Endodermal cell (in vitro differentiated cells): ENCODE data around the gene LDLRAD4. TPM values are rescaled to one million over a fixed set of nuclear protein-coding genes. Genes with fewer than 3 reads are reported as not detected.

Source experiments
- DNase-seq: peaks from one replicate; pipeline ENCODE4 v3.0.0-alpha.2; 2017
- H3K27ac ChIP-seq: 2 replicates; pipeline ENCODE4 v1.5.1; 2013; ENCODE audit warnings: mild to moderate bottlenecking, low read depth, low read length, moderate library complexity
- H3K27me3 ChIP-seq: 2 replicates; pipeline ENCODE4 v1.6.1; 2013; ENCODE audit warnings: mild to moderate bottlenecking, low read length, moderate library complexity; ENCODE audit not compliant: insufficient read depth, control insufficient read depth, poor library complexity, severe bottlenecking
- H3K36me3 ChIP-seq: 2 replicates; pipeline ENCODE4 v1.7.0; 2013; ENCODE audit warnings: mild to moderate bottlenecking, low read length, moderate library complexity; ENCODE audit not compliant: control insufficient read depth, insufficient read depth
- H3K4me1 ChIP-seq: one replicate; pipeline ENCODE4 v1.7.0; 2013; ENCODE audit warnings: low read length; ENCODE audit not compliant: control insufficient read depth, insufficient read depth
- H3K4me3 ChIP-seq: 2 replicates; pipeline ENCODE4 v1.5.1; 2013; ENCODE audit warnings: mild to moderate bottlenecking, low read length, moderate library complexity
- H3K9ac ChIP-seq: 2 replicates; pipeline ENCODE4 v1.6.1; 2013; ENCODE audit warnings: mild to moderate bottlenecking, low read length, moderate library complexity; ENCODE audit not compliant: poor library complexity, severe bottlenecking; ENCODE audit errors: extremely low read depth
- H3K9me3 ChIP-seq: 2 replicates; pipeline ENCODE4 v1.6.1; 2013; ENCODE audit warnings: mild to moderate bottlenecking, low read length, moderate library complexity; ENCODE audit not compliant: control insufficient read depth
- H3K27ac Mint-ChIP-seq: 2 replicates; pipeline ENCODE4 v1.8.0; 2020; ENCODE audit warnings: mixed read lengths
- H3K27me3 Mint-ChIP-seq: 2 replicates; pipeline ENCODE4 v1.8.0; 2021; ENCODE audit warnings: mild to moderate bottlenecking, mixed read lengths; ENCODE audit not compliant: insufficient read depth
- H3K36me3 Mint-ChIP-seq: 2 replicates; pipeline ENCODE4 v1.8.0; 2020; ENCODE audit warnings: low read depth, mixed read lengths
- H3K4me1 Mint-ChIP-seq: 2 replicates; pipeline ENCODE4 v1.8.0; 2020; ENCODE audit warnings: mixed read lengths
- H3K4me3 Mint-ChIP-seq: 2 replicates; pipeline ENCODE4 v1.8.0; 2020; ENCODE audit warnings: mild to moderate bottlenecking, moderate library complexity, mixed read lengths
- H3K9me3 Mint-ChIP-seq: 2 replicates; pipeline ENCODE4 v1.8.0; 2020; ENCODE audit warnings: mild to moderate bottlenecking, mixed read lengths
- WGBS, 2 experiments: methylation state at CpG; one replicate each; pipeline versions ENCODE4 v1.1.5 to v1.1.7; 2013; ENCODE audit warnings: missing lambda C conversion rate in 2 of 2, mixed read lengths in 1 of 2; ENCODE audit not compliant: insufficient coverage in 1 of 2, insufficient read length in 1 of 2; 5-methylcytosine and 5-hydroxymethylcytosine counted together
- total RNA-seq, 2 donors: library from RNA; stranded (reverse); fragmentation: NEBNext Ultra II Directional in 1 of 2; extraction: Animal tissue kit (Norgen Biotek cat#: 25700) in 1 of 2; gene quantifications; 2 replicates in 1 of 2; 3 replicates in 1 of 2; pipeline ENCODE4 v1.2.1, GENCODE V29; 2021
- TF ChIP-seq, protein P1 (sequence below): fragments of 200-600 bp; sonication (generic); conservative IDR thresholded peaks from 2 replicates; pipeline ENCODE4 v1.5.0; 2021; ENCODE audit warnings: antibody characterized with exemption, mild to moderate bottlenecking

The LDLRAD4 gene
- total RNA-seq, 2 donors from 2014 or later, result 14.9 to 15.1 TPM

DNA sequence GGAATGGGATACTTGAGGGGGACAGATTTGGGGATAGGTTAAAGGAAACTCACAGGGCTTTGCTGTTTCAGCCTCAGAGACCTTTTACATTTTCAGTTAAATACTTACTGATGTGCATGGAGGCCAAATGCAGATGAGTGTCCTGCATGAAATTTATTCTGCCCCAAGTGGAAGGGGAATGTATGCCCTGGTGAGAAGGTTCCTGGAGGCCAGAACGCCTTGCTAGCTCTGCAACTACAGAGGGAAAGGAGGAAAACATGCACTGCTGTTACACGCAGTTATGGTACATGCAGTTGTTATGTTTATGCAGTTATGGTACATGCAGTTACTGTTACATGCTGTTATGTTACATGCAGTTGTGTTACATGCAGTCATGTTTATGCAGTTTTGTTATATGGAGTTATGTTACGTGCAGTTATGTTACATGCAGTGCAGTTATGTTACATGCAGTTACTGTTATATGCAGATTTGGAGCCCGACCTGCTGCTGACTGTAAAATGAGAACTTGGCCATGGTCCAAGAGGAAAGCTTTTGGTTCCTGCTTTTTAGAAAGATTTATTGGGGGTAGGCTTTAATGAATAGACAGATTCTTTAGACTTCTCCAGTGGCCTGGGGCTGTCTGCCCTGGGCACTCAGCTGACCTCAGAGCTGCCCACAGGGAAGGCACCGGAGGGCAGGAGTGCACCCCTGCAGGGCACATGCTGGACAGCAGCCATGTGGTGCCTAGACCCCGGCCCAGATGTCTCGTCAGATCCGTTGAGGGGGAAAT lies 84.1 kb downstream of the LDLRAD4 start:
- Histone ChIP-seq H3K9ac (no peak overlapping the region), H3K36me3 (no peaks in the 10 kb centered on the region), H3K9me3 (peaks cover 7% of the 10 kb centered on the region), H3K4me3 (no peak overlapping the region), H3K27me3 (no peaks in the 10 kb centered on the region), H3K4me1 (no peaks in the 10 kb centered on the region), H3K27ac (peak overlapping the region; percentile 68)
- TF ChIP-seq, protein P1, sequence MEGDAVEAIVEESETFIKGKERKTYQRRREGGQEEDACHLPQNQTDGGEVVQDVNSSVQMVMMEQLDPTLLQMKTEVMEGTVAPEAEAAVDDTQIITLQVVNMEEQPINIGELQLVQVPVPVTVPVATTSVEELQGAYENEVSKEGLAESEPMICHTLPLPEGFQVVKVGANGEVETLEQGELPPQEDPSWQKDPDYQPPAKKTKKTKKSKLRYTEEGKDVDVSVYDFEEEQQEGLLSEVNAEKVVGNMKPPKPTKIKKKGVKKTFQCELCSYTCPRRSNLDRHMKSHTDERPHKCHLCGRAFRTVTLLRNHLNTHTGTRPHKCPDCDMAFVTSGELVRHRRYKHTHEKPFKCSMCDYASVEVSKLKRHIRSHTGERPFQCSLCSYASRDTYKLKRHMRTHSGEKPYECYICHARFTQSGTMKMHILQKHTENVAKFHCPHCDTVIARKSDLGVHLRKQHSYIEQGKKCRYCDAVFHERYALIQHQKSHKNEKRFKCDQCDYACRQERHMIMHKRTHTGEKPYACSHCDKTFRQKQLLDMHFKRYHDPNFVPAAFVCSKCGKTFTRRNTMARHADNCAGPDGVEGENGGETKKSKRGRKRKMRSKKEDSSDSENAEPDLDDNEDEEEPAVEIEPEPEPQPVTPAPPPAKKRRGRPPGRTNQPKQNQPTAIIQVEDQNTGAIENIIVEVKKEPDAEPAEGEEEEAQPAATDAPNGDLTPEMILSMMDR, result peak; percentile 27
- WGBS, 2 experiments, result 88 to 91% methylated on average over 7 to 8 of the region's 8 CpGs
- Mint-ChIP-seq H3K27ac (no peak overlapping the region), H3K4me1 (peaks cover 7% of the 10 kb centered on the region), H3K36me3 (no peaks in the 10 kb centered on the region), H3K27me3 (no peaks in the 10 kb centered on the region), H3K9me3 (peaks cover 7% of the 10 kb centered on the region), H3K4me3 (no peak overlapping the region)
- DNase-seq, result no peak

DNA sequence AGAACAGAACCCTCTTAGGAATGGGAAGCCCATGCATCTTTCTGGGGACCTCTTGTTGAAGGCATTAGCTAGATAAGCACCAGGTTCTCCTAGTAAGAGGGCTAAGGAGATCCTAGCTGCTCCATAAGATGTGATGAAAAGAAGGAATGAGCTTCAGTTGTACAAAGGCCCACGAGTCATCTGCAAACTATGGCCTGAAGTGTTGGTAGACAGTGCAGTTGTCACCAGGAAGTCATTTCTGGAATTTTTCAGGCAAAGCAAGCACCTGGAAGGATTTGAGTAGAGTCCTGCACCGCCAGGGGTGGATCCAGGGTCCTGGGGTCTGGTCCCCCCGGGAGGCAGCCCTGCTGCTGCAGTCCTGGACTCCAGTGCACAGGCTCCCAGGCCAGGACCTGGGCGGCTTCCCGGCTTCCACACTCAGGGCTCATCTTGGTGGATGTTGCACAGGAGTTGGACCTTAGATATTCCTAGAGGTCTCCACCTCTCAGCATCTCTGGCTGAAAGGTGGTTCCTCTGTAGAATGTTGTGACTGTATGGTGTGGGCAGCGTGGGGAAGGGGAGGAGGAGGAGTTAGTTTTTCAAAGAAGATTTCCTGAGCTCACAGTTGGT lies 85.3 kb downstream of the LDLRAD4 start:
- peaks cover 7% of the 10 kb centered on the region for H3K4me1 Mint-ChIP-seq
- no peaks in the 10 kb centered on the region for H3K27me3 ChIP-seq
- 87 to 100% methylated on average over 1 to 6 of the region's 6 CpGs for WGBS, 2 experiments
- H3K9me3 Mint-ChIP-seq, result peaks cover 7% of the 10 kb centered on the region
- no peaks in the 10 kb centered on the region for H3K36me3 Mint-ChIP-seq
- no peaks in the 10 kb centered on the region for H3K4me1 ChIP-seq
- no peaks in the 10 kb centered on the region for H3K27me3 Mint-ChIP-seq
- no peak overlapping the region for H3K9ac ChIP-seq
- H3K4me3 Mint-ChIP-seq, result no peak overlapping the region
- TF ChIP-seq, protein P1, result no peak
- H3K4me3 ChIP-seq, result no peak overlapping the region
- no peak overlapping the region for H3K27ac Mint-ChIP-seq
- DNase-seq, result peak; percentile 22
- H3K36me3 ChIP-seq, result no peaks in the 10 kb centered on the region
- H3K27ac ChIP-seq, result no peak overlapping the region
- H3K9me3 ChIP-seq, result peaks cover 7% of the 10 kb centered on the region

DNA sequence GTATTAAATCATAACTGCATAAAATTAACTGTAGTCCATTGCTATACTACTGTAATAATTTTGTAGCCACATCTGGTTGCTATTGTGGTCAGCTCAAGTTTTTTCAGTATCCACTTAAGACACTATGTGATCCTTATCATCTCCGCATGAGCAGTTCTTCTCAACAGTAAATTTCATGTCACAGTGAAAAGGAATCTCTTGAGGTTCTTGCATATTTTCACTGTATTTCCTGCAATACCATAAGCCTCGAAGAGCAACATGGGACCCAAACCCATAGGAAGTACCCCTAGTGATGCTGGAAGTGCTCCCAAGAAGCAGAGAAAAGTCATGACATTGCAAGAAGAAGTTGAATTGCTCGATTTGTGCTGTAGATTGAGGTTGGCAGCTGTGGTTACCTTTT lies 86.7 kb downstream of the LDLRAD4 start:
- Histone ChIP-seq H3K27me3 (no peaks in the 10 kb centered on the region), H3K9me3 (peaks cover 7% of the 10 kb centered on the region), H3K27ac (no peak overlapping the region), H3K4me1 (no peaks in the 10 kb centered on the region), H3K4me3 (no peak overlapping the region), H3K9ac (no peak overlapping the region), H3K36me3 (no peaks in the 10 kb centered on the region)
- Mint-ChIP-seq H3K4me1 (peaks cover 7% of the 10 kb centered on the region), H3K27ac (no peak overlapping the region), H3K36me3 (no peaks in the 10 kb centered on the region), H3K9me3 (peaks cover 7% of the 10 kb centered on the region), H3K4me3 (no peak overlapping the region), H3K27me3 (no peaks in the 10 kb centered on the region)
- peak; percentile 4 for DNase-seq
- TF ChIP-seq, protein P1, result no peak
- WGBS, 2 experiments, result 92 to 93% methylated on average over 3 of the region's 3 CpGs
